GM23248 (cell line): ENCODE results near the gene UTS2R.

Experiments used
- EZH2 ChIP-seq: fragments of 200-600 bp; sonication (generic); IDR thresholded peaks from 2 replicates; pipeline ENCODE4 v1.6.1; 2018; ENCODE audit warnings: antibody characterized with exemption, mild to moderate bottlenecking; ENCODE audit not compliant: insufficient read depth, poor library complexity, severe bottlenecking
- EZH2phosphoT487 ChIP-seq: fragments of 200-600 bp; sonication (generic); IDR thresholded peaks from 2 replicates; pipeline ENCODE4 v1.6.1; 2018; ENCODE audit warnings: antibody characterized with exemption, moderate library complexity, mild to moderate bottlenecking, low read depth; ENCODE audit not compliant: insufficient read depth

DNA sequence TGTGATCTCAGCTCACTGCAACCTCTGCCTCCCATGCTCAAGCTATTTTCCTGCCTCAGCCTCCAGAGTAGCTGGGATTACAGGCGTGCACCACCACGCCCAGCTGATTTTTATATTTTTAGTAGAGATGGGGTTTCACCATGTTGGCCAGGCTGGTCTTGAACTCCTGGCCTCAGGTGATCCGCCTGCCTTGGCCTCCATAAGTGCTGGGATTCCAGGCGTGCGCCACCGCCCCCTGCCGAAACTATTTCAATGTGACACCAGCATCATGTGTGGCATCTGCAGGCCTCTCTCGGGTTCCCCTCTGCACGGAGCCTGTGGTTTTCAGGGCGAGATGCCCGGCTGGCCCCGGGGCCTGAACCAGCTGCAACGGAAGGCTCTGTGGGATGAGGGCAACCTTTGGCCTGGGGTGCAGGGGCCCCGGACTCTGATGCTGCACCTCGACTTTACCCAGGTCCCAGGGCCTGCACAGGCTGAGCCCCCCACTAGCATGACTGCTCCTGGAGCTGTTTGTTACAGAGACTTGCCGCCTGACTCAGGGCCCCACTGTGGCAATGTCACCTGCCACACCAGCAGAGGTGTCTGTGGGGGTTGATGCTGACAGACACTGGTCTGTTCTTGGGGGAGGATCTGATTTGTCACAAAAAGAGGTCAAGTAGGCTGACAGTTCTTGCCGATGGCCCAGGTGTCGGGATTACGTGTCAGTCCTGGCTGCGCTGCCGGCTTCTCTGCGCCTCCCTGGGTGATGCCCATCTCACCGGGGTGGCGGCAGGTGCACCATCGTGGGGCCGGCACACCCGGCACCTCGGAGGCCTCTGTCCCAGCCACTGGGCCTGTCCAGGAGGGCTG is 21.2 kb upstream of the UTS2R start:
- TF ChIP-seq EZH2phosphoT487, result no peak
- no peak for TF ChIP-seq EZH2
